ENCODE data around the gene SEZ6L2.

SEZ6L2 gene

GRCh38 chr16:29848420-29849297, 50.7 kb downstream of the SEZ6L2 start:
- H3K9ac ChIP-seq, result no peak overlapping the region
- no peak for TF ChIP-seq Cebpa-rat (IDR thresholded peaks at IDR 0.05)

GRCh38 chr16:29845656-29846055, 53.7 kb downstream of the SEZ6L2 start:
- peaks cover 0 to 13% (median 0%) of the 10 kb centered on the region in 10 experiments; a peak in 5 of 20 replicates for H3K4me1 ChIP-seq
- H3K9me3 ChIP-seq (replicated peaks in 1 of 11), result no peaks in the 10 kb centered on the region
- H3K27me3 ChIP-seq, result no peaks in the 10 kb centered on the region
- peaks cover 0 to 37% (median 0%) of the 10 kb centered on the region in 11 experiments; a peak in 6 of 22 replicates for H4K20me1 ChIP-seq
- no peak overlapping the region for H3K4me3 ChIP-seq
- H3K27ac ChIP-seq, result no peak overlapping the region
- H3K4me2 ChIP-seq, result no peak overlapping the region
- TF ChIP-seq Cebpa-rat (IDR thresholded peaks at IDR 0.05), result no peak
- H3K9ac ChIP-seq, result no peak overlapping the region
- peaks cover 0 to 70% (median 8%) of the 10 kb centered on the region in 11 experiments; a peak in 14 of 22 replicates for H3K36me3 ChIP-seq

More at GRCh38 chr16:29848420-29849297, 50.7 kb downstream of the SEZ6L2 start:
- Histone ChIP-seq H3K27me3 (no peaks in the 10 kb centered on the region), H3K4me2 (peak overlapping the region in 3 of 11 experiments; percentile 1 to 20 (median 12); a peak in 1 of 22 replicates), H3K4me3 (no peak overlapping the region), H4K20me1 (peaks cover 0 to 27% (median 0%) of the 10 kb centered on the region in 11 experiments; a peak in 6 of 22 replicates), H3K9me3 (replicated peaks in 1 of 11) (no peaks in the 10 kb centered on the region), H3K36me3 (peaks cover 0 to 47% (median 8%) of the 10 kb centered on the region in 11 experiments; a peak in 14 of 22 replicates), H3K4me1 (peaks cover 0 to 13% (median 8%) of the 10 kb centered on the region in 10 experiments; a peak in 8 of 20 replicates), H3K27ac (no peak overlapping the region)

- Histone ChIP-seq H4K20me1 (peaks cover 0 to 46% (median 0%) of the 10 kb centered on the region in 11 experiments; a peak in 6 of 22 replicates), H3K9me3 (replicated peaks in 1 of 11) (no peaks in the 10 kb centered on the region), H3K4me1 (peaks cover 0 to 13% (median 0%) of the 10 kb centered on the region in 10 experiments; a peak in 5 of 20 replicates), H3K27me3 (no peaks in the 10 kb centered on the region), H3K27ac (no peak overlapping the region), H3K4me3 (no peak overlapping the region), H3K36me3 (peaks cover 0 to 79% (median 8%) of the 10 kb centered on the region in 11 experiments; a peak in 14 of 22 replicates), H3K4me2 (no peak overlapping the region), H3K9ac (no peak overlapping the region)
- no peak for TF ChIP-seq Cebpa-rat (IDR thresholded peaks at IDR 0.05)
Observed at GRCh38 chr16:29844575-29845331, 54.6 kb downstream of the SEZ6L2 start.

- peaks cover 0 to 88% (median 8%) of the 10 kb centered on the region in 11 experiments; a peak in 14 of 22 replicates for H3K36me3 ChIP-seq
- no peaks in the 10 kb centered on the region for H3K27me3 ChIP-seq
- H3K4me2 ChIP-seq, result no peak overlapping the region
- H3K9ac ChIP-seq, result no peak overlapping the region
- H3K27ac ChIP-seq, result no peak overlapping the region
- no peak overlapping the region for H3K4me3 ChIP-seq
- peaks cover 0 to 42% (median 0%) of the 10 kb centered on the region in 11 experiments; a peak in 7 of 22 replicates for H4K20me1 ChIP-seq
- H3K4me1 ChIP-seq, result peaks cover 0 to 7% (median 0%) of the 10 kb centered on the region in 10 experiments; a peak in 4 of 20 replicates
- no peaks in the 10 kb centered on the region for H3K9me3 ChIP-seq (replicated peaks in 1 of 11)
- no peak for TF ChIP-seq Cebpa-rat (IDR thresholded peaks at IDR 0.05)
Observed at GRCh38 chr16:29843931-29844330, 55.4 kb downstream of the SEZ6L2 start.

- TF ChIP-seq Cebpa-rat (IDR thresholded peaks at IDR 0.05), result no peak
- H3K27me3 ChIP-seq, result no peaks in the 10 kb centered on the region
- H3K4me2 ChIP-seq, result no peak overlapping the region
- no peak overlapping the region for H3K9ac ChIP-seq
- peaks cover 0 to 36% (median 0%) of the 10 kb centered on the region in 11 experiments; a peak in 7 of 22 replicates for H4K20me1 ChIP-seq
- no peaks in the 10 kb centered on the region; a peak in 1 of 20 replicates for H3K4me1 ChIP-seq
- no peak overlapping the region for H3K4me3 ChIP-seq
- no peak overlapping the region for H3K27ac ChIP-seq
- H3K36me3 ChIP-seq, result peaks cover 0 to 97% (median 8%) of the 10 kb centered on the region in 11 experiments; a peak in 14 of 22 replicates
- H3K9me3 ChIP-seq (replicated peaks in 1 of 11), result no peaks in the 10 kb centered on the region
Observed at GRCh38 chr16:29842732-29843346, 56.5 kb downstream of the SEZ6L2 start.

- H3K27ac ChIP-seq, result no peak overlapping the region
- peaks cover 0 to 29% (median 0%) of the 10 kb centered on the region in 11 experiments; a peak in 7 of 22 replicates for H4K20me1 ChIP-seq
- TF ChIP-seq Cebpa-rat (IDR thresholded peaks at IDR 0.05), result no peak
- H3K4me3 ChIP-seq, result no peak overlapping the region
- no peak overlapping the region for H3K4me2 ChIP-seq
- H3K36me3 ChIP-seq, result peaks cover 0 to 97% (median 4%) of the 10 kb centered on the region in 11 experiments; a peak in 13 of 22 replicates
- no peak overlapping the region for H3K9ac ChIP-seq
- no peaks in the 10 kb centered on the region for H3K9me3 ChIP-seq (replicated peaks in 1 of 11)
- no peaks in the 10 kb centered on the region for H3K27me3 ChIP-seq
- no peaks in the 10 kb centered on the region; a peak in 1 of 20 replicates for H3K4me1 ChIP-seq
Observed at GRCh38 chr16:29841631-29842030, 57.7 kb downstream of the SEZ6L2 start.

- H3K27ac ChIP-seq, result no peak overlapping the region
- no peaks in the 10 kb centered on the region for H3K27me3 ChIP-seq
- no peaks in the 10 kb centered on the region; a peak in 1 of 20 replicates for H3K4me1 ChIP-seq
- H3K9ac ChIP-seq, result no peak overlapping the region
- no peak overlapping the region for H3K4me3 ChIP-seq
- H3K9me3 ChIP-seq (replicated peaks in 1 of 11), result no peaks in the 10 kb centered on the region
- no peak overlapping the region for H3K4me2 ChIP-seq
- peaks cover 0 to 97% (median 4%) of the 10 kb centered on the region in 11 experiments; a peak in 12 of 22 replicates for H3K36me3 ChIP-seq
- no peak for TF ChIP-seq Cebpa-rat (IDR thresholded peaks at IDR 0.05)
- peaks cover 0 to 25% (median 0%) of the 10 kb centered on the region in 11 experiments; a peak in 6 of 22 replicates for H4K20me1 ChIP-seq
Observed at GRCh38 chr16:29840240-29840639, 59.1 kb downstream of the SEZ6L2 start.

- Histone ChIP-seq H4K20me1 (peaks cover 0 to 21% (median 0%) of the 10 kb centered on the region in 11 experiments; a peak in 6 of 22 replicates), H3K27me3 (no peaks in the 10 kb centered on the region), H3K4me1 (no peaks in the 10 kb centered on the region; a peak in 1 of 20 replicates), H3K4me2 (no peak overlapping the region), H3K27ac (no peak overlapping the region), H3K36me3 (peaks cover 0 to 97% (median 4%) of the 10 kb centered on the region in 11 experiments; a peak in 13 of 22 replicates), H3K9me3 (replicated peaks in 1 of 11) (no peaks in the 10 kb centered on the region), H3K4me3 (no peak overlapping the region), H3K9ac (no peak overlapping the region)
- no peak for TF ChIP-seq Cebpa-rat (IDR thresholded peaks at IDR 0.05)
Observed at GRCh38 chr16:29839822-29840221, 59.5 kb downstream of the SEZ6L2 start.

Data from BLaER1 treated with 17β-estradiol and CSF1 and Interleukin-3, amounts not matched to agents 10 nM and 100 nM (cell line).